Stimulated activated CD4-positive, alpha-beta T cell treated with anti-CD3 and anti-CD28 coated beads, TNF-alpha, amount 100 ng/mL, for 1 hour (primary cell): Measurements from ENCODE around the gene MRPL24.

Experiments used
- DNase-seq, 3 donors: peaks; one replicate each; pipeline ENCODE4 v3.0.0-alpha.2; 2020; ENCODE audit warnings: low read depth in 3 of 3, low spot score in 1 of 3

Gene MRPL24

DNA sequence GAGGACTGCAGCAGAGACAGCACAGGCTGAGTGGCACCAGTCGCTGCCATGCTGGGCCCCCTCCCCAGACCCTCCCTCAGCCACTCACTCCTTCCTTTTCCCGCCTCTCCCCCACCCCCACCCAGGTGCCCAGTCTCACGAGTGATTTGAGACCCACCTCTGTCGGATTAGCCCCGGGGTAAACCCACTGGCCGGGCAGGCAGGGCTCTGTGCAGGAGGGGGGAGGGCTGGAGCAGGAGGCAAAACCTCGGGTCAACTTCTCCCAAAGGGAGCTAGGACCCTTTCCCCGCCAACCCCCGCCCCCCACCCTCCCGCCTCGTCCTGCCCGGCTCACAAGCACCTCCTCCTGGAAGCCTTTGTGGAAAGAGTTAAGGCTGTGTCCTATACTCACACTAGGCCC, 3.5 kb upstream of the MRPL24 start:
- DNase-seq, result no peak

- no peak for DNase-seq
Observed at GRCh38 chr1:156743367-156744302, 2.7 kb upstream of the MRPL24 start.

- no peak for DNase-seq
Observed at GRCh38 chr1:156742801-156743200, 1.9 kb upstream of the MRPL24 start.

- no peak for DNase-seq
Observed at GRCh38 chr1:156742017-156742416, 1.1 kb upstream of the MRPL24 start.

DNA sequence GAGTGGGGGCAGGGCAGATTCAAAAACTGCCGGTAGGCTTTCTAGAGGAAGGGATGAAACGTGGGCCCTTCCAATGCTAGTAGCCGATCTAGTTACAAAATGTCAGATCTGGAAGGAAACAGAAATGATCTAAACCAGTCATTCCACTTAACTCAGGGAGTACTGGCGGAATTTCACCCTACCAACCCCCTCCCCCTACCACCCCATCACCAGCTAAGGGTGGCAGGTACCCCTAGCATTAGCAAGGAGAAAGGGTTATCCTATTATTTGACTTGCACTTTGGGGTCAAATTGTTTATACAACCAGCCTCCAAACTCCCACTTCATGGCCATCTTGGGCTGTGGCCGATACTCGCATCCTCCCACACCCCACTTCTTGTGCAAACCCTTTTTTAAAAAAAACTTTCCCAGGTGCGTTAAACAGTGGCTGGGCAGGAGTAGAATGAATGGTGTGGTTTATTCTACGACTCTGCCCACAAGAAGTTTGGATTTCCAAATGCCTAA, 644 bp upstream of the MRPL24 start:
- DNase-seq, result no peak

GRCh38 chr1:156740237-156740740, 599 bp downstream of the MRPL24 start:
- DNase-seq, result no peak

DNA sequence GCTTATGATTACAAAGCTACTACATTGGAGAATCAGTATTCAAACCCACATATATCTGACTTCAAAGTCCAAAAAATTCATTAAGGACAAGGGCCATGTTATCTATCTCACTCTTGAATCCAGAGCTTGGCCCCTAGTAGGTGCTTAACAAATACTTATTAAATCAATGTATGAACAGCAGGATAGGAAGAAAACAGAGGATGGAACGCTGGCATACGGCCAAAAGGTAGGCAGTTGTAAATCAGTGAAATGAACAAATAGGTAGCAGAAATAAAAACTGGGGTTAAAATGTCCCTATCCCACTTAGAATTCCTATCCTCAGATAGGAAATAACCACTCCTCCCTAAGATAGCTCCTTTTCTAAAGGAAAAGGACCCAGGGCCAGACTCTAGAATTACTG, 2.0 kb downstream of the MRPL24 start:
- no peak for DNase-seq

DNA sequence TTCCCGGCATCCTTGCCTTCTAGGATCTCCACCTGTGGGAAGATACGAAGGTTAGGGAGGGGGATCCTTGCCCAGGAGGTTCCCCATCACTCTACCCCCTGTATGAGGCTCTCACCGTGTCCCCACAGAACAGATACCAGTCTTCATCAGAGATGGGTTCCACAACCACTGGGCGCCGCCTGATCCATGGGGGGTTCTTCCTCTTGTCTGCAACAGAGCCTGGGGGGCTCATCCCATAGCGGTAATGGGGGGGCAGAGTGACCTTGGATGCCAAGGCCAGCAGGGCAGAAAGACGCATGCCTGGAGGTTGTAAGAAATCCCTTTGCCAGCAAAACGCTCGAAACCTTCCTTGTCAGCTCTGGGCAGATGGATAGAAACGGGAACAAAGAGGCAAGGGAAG, 2.5 kb downstream of the MRPL24 start:
- DNase-seq, result no peak

DNA sequence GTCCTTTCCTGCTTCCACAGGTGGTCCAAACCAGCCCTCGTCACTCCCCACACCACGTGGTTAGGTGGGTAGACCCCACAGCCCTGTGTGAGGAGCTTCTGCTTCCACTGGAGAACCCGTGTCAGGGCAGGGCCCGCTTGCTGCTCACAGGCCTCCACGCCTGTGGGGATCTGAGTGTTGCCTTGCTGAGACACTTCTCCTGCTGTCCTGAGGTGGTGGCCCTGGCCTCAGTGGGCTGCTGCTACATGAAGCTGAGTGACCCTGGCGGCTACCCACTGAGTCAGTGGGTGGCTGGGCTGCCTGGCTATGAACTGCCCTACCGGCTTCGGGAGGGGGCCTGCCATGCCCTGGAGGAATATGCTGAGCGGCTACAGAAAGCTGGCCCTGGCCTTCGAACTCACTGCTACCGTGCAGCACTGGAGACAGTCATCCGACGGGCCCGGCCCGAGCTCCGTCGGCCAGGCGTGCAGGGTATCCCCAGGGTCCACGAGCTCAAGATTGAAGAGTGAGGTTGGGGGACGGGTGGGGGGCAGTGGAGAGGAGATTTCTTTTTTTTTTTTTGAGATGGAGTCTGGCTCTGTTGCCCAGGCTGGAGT, 6.8 kb downstream of the MRPL24 start:
- DNase-seq, result no peak

DNA sequence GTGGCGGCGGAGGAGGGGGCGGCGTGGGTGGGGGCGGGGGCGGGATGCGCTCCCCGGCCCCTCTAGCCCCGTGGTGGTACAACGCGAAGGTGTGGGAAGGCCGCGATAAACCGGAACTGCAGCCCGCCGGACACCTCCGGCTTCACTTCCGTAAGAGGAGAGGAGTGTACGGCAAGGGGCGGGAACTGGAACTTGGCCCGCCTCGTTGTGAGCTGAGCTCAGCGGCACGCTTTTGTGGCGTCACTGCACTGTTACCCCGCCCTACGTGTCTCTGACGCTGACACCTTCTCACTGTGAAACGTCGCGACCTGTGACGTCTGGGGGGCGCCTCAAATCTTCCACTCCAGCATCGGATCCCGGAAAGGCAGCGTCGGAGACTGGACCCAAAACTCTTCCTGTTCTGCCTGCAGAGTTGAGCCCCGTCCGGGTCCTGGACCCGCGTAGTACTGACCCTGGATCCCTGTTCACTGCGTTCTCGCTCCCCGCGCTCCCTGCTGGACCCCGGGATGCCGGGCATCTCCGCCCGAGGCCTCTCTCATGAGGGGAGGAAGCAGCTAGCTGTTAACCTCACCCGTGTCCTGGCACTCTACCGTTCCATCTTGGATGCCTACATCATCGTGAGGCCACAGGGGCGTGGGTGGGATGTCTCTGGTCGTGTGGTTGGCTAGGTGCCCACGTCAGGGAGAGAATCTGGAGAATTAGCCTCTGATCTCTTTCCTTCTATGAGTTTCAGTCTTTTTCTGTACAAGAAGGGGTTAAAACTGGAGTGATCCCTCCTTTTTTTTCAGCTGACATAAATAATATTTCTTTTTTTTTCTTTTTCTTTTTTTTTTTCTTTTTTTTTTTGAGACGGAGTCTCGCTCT, 12.1 kb downstream of the MRPL24 start, which contains the start of gene ISG20L2:
Gene ISG20L2 (minus strand): TSS at position 168 of the 864 bp plus-strand sequence. CDS start 1,114 bp downstream, outside the sequence.
- DNase-seq, result peak; percentile 78 to 84 (median 78)

DNA sequence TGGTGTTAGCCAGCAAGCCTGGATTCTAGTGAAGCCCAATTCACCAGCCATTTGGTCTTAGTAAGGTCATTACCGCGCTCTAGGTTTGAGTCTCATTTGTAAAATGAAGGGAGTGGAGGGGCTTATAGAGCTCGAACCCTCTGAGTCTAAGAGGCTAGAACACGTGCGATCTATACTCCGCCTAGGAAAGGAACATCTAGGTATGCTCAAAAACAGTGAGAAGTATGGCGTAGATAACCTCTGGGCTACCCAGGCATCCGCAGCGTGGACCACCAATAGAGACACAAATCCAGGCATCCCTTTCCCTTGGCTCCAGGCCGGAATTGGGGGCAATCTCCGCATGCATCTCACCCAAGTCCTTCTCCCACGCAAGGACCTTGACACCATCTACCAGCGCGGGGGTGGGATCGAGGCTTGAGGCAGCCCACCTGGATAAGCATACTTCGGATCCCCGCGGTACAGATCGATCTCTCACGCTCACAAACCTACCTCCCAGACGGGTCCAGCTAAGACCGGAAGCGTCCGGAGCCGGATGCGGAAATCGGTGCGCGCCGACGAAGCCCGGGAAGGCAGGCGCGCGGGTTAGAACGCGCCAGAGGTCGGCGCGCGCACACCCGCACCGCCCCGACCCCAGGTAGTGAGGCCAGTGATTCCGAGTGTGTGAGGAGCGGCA, 12.8 kb downstream of the MRPL24 start, which contains the start of gene METTL25B:
Gene METTL25B (plus strand): TSS at position 544 of the 673 bp plus-strand sequence. CDS start 636 bp downstream, outside the sequence.
- peak in 1 of 3 donors; percentile 58 for DNase-seq

DNA sequence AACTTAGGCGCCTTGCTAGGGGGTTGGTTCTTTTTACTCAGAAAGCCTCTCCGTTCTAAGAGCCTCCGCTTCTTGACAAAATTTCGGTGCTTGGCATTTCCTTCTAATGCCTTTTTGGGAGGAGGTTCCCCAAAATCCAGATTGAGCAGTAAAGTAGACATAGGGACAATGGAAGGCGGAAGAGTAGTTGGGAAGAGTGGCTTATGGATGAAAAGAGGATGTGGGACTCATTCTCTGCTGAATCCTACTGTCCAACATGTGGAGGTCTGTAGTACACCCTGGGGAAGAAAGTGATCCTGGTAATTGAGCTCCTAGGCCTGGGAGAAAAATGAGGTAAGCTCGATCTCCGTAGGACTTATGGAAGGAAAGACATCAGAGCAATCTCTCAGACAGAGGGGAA, 13.4 kb downstream of the MRPL24 start:
- DNase-seq, result no peak

- no peak for DNase-seq
Observed at GRCh38 chr1:156726549-156727226, 14.2 kb downstream of the MRPL24 start.

GRCh38 chr1:156725683-156726280, 15.1 kb downstream of the MRPL24 start:
- DNase-seq, result peak in 2 of 3 donors; percentile 54 to 70

GRCh38 chr1:156721535-156721934, 19.4 kb downstream of the MRPL24 start:
- no peak for DNase-seq

DNA sequence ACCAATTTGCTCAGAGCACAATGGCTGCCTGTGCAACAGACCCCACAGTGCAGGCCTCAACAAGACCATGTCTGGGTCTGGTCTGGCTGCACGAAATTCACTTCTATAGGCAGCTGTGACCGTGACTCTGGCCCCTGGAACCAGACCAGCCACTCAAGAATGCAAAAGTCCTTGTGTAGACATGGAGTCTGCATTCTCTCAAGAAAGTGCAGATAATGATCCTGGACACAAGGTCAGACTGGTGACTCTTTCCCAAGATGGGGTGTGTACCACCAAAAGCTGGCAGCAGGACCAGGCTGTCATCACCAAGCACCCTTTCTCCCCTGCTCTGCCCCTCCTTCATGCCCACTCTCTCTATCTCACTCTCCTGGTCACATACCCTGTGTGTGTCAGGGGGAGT, 19.8 kb downstream of the MRPL24 start:
- no peak for DNase-seq

GRCh38 chr1:156717351-156717750, 23.5 kb downstream of the MRPL24 start:
- no peak for DNase-seq

DNA sequence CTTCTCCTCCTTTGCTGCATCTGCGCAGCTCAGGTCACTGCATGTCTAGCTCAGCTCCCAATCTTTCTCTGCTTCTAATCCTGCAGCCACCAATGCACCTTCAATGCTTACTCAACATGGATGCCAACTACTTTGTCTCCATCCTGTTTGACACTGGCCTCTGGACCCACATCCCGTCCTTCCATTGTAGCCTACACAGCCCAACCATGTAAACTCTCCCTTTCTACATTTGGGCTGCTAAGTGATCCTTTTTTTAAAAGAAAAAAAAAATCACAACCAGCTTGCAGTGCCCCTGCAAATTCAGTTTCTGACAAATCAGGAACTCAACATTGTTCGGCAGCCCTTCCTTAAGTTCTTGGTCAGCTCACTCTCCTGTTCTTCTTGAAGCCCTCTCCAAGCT, 26.1 kb downstream of the MRPL24 start:
- no peak for DNase-seq

DNA sequence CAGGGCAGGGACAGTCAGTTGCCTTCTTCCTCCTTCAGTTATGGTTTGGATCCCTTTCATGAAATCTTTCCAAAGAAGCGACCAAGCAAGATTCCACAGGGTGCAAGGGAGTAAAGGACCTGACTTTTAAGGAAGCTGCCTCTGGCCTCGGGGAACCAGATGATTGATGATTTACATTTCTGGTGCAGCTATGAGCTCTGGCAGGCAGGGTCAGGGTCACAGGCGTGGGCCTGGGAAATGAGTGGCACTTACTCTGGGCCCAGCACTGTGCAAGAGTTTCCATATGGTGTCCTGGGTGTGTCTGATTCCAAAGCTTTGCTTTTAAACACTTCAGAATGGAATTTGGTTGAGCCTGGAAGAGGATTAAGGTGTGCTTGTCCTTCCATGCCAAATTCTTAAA, 28.3 kb downstream of the MRPL24 start:
- no peak for DNase-seq
